Muscle of leg (tissue), 11 donors: Measurements from ENCODE around the gene COL4A6. TPM values are rescaled to one million over a fixed set of nuclear protein-coding genes. Genes with fewer than 3 reads are reported as not detected.
A peak's percentile ranks its signal among the peaks of the same experiment; 100 is the strongest.
"Not testable (repeated sequence)": the region's sequence is repeated elsewhere in the genome, so short reads cannot be mapped to it uniquely, and the experiment has no call there.

ENCODE experiments used
- DNase-seq: peaks from one replicate; pipeline ENCODE4 v3.0.0; 2013
- H3K27ac ChIP-seq: one replicate; pipeline ENCODE4 v1.5.1; 2013; ENCODE audit warnings: mild to moderate bottlenecking, low read length, control low read depth
- H3K27me3 ChIP-seq: one replicate; pipeline ENCODE4 v1.6.1; 2013; ENCODE audit warnings: low read length; ENCODE audit not compliant: control insufficient read depth, insufficient read depth
- H3K36me3 ChIP-seq: one replicate; pipeline ENCODE4 v1.6.1; 2013; ENCODE audit warnings: low read length; ENCODE audit not compliant: control insufficient read depth, insufficient read depth
- H3K4me1 ChIP-seq: one replicate; pipeline ENCODE4 v1.6.1; 2013; ENCODE audit warnings: low read length; ENCODE audit not compliant: control insufficient read depth, insufficient read depth
- H3K4me3 ChIP-seq: one replicate; pipeline ENCODE4 v1.5.1; 2013; ENCODE audit warnings: low read length, control low read depth
- H3K9me3 ChIP-seq: replicated peaks from 2 replicates; pipeline ENCODE4 v1.6.1; 2013; ENCODE audit warnings: low read depth, low read length; ENCODE audit not compliant: control insufficient read depth
- WGBS: methylation state at CpG from one replicate; pipeline ENCODE4 v1.1.5; 2013; ENCODE audit warnings: missing lambda C conversion rate; ENCODE audit not compliant: insufficient coverage; 5-methylcytosine and 5-hydroxymethylcytosine counted together
- polyA plus RNA-seq, 8 donors: library from polyadenylated mRNA; unstranded; fragments of 120-200 nt; gene quantifications; one replicate each; pipeline versions ENCODE4 v1.2.1 to v1.2.3, GENCODE V29; 2013; ENCODE audit warnings: inconsistent platforms in 1 of 8, low replicate concordance in 1 of 8; ENCODE audit not compliant: insufficient read length in 8 of 8, insufficient read depth in 1 of 8
- total RNA-seq: library from RNA; stranded (reverse); fragments of 120-200 nt; gene quantifications from one replicate; pipeline ENCODE4 v1.2.4, GENCODE V29; 2013

The COL4A6 gene
- total and polyA plus RNA-seq, 9 donors = 1.6 to 3.5 (median 1.9) TPM

- no peak overlapping the region for H3K27ac ChIP-seq
Observed at GRCh38 chrX:108415146-108415545, 23.1 kb downstream of the COL4A6 start.

GRCh38 chrX:108412783-108413182 lies 25.4 kb downstream of the COL4A6 start:
- Histone ChIP-seq H3K4me1 (no peaks in the 10 kb centered on the region), H3K27ac (no peak overlapping the region), H3K36me3 (no peaks in the 10 kb centered on the region), H3K27me3 (peaks cover 8% of the 10 kb centered on the region), H3K9me3 (no peaks in the 10 kb centered on the region), H3K4me3 (no peak overlapping the region)
- DNase-seq = no peak

More at GRCh38 chrX:108415146-108415545, 23.1 kb downstream of the COL4A6 start:
- Histone ChIP-seq H3K4me1 (no peaks in the 10 kb centered on the region), H3K4me3 (no peak overlapping the region), H3K27me3 (peaks cover 4% of the 10 kb centered on the region), H3K9me3 (no peaks in the 10 kb centered on the region), H3K36me3 (no peaks in the 10 kb centered on the region)
- no CpG with 5 or more reads among the region's 1 CpG for WGBS
- DNase-seq = no peak

- Histone ChIP-seq H3K36me3 (no peaks in the 10 kb centered on the region), H3K27me3 (no peaks in the 10 kb centered on the region), H3K9me3 (no peaks in the 10 kb centered on the region), H3K27ac (no peak overlapping the region), H3K4me3 (no peak overlapping the region), H3K4me1 (no peaks in the 10 kb centered on the region)
- no CpG with 5 or more reads among the region's 1 CpG for WGBS
- peak; percentile 16 for DNase-seq
Observed at GRCh38 chrX:108399418-108400165, 38.6 kb downstream of the COL4A6 start.

GRCh38 chrX:108397627-108398391 lies 40.4 kb downstream of the COL4A6 start:
- DNase-seq = no peak
- WGBS = no CpG with 5 or more reads among the region's 6 CpGs

GRCh38 chrX:108396986-108397385 lies 41.2 kb downstream of the COL4A6 start:
- no peak for DNase-seq
- no peak overlapping the region for H3K27ac ChIP-seq
- no peak overlapping the region for H3K4me3 ChIP-seq
- H3K9me3 ChIP-seq = no peaks in the 10 kb centered on the region
- no peaks in the 10 kb centered on the region for H3K36me3 ChIP-seq
- no peaks in the 10 kb centered on the region for H3K27me3 ChIP-seq
- WGBS = no CpG with 5 or more reads among the region's 1 CpG
- H3K4me1 ChIP-seq = no peaks in the 10 kb centered on the region

More at GRCh38 chrX:108397627-108398391, 40.4 kb downstream of the COL4A6 start:
- Histone ChIP-seq H3K27ac (no peak overlapping the region), H3K4me3 (no peak overlapping the region), H3K9me3 (no peaks in the 10 kb centered on the region), H3K27me3 (no peaks in the 10 kb centered on the region), H3K4me1 (no peaks in the 10 kb centered on the region), H3K36me3 (no peaks in the 10 kb centered on the region)

- 24% methylated on average over 2 of the region's 6 CpGs for WGBS
Observed at GRCh38 chrX:108396188-108396891, 41.9 kb downstream of the COL4A6 start.

GRCh38 chrX:108390976-108391717 lies 47.1 kb downstream of the COL4A6 start:
- H3K27me3 ChIP-seq, DNase-seq, H3K27ac ChIP-seq, H3K4me1 ChIP-seq, H3K4me3 ChIP-seq, H3K36me3 ChIP-seq, H3K9me3 ChIP-seq: not testable (repeated sequence)
- 45% methylated on average over 4 of the region's 9 CpGs for WGBS

More at GRCh38 chrX:108396188-108396891, 41.9 kb downstream of the COL4A6 start:
- Histone ChIP-seq H3K9me3 (no peaks in the 10 kb centered on the region), H3K36me3 (no peaks in the 10 kb centered on the region), H3K4me1 (no peaks in the 10 kb centered on the region), H3K4me3 (no peak overlapping the region), H3K27ac (no peak overlapping the region), H3K27me3 (peaks cover 4% of the 10 kb centered on the region)
- no peak for DNase-seq

GRCh38 chrX:108384783-108385182 lies 53.4 kb downstream of the COL4A6 start:
- WGBS = no CpG with 5 or more reads among the region's 1 CpG
- no peaks in the 10 kb centered on the region for H3K36me3 ChIP-seq
- H3K9me3 ChIP-seq = peaks cover 3% of the 10 kb centered on the region
- H3K4me3 ChIP-seq = no peak overlapping the region
- H3K4me1 ChIP-seq = no peaks in the 10 kb centered on the region
- H3K27me3 ChIP-seq = peaks cover 4% of the 10 kb centered on the region
- DNase-seq = no peak
- no peak overlapping the region for H3K27ac ChIP-seq

- no peaks in the 10 kb centered on the region for H3K4me1 ChIP-seq
- no peaks in the 10 kb centered on the region for H3K36me3 ChIP-seq
- no peaks in the 10 kb centered on the region for H3K9me3 ChIP-seq
- WGBS = no CpG with 5 or more reads among the region's 2 CpGs
- peak; percentile 10 for DNase-seq
- peaks cover 9% of the 10 kb centered on the region for H3K27me3 ChIP-seq
- no peak overlapping the region for H3K4me3 ChIP-seq
- H3K27ac ChIP-seq = no peak overlapping the region
Observed at GRCh38 chrX:108380222-108380621, 58.0 kb downstream of the COL4A6 start.
